ENCODE measurements around the gene BAG5. TPM values are rescaled to one million over a fixed set of nuclear protein-coding genes. Genes with fewer than 3 reads are reported as not detected.

Gene BAG5
- total and polyA plus RNA-seq, 2 of the 8 experiments (the other 6 are each of a cell fraction or from before 2014, with no cell fraction given) = 7.4 to 29.5 TPM

- Histone ChIP-seq H2BK120ac (replicated peaks; ENCODE audit: low read depth, low read length) (no peak overlapping the region), H3K27ac (ENCODE audit: low read depth, low read length) (no peak overlapping the region), H2BK12ac (ENCODE audit: low read depth, low read length) (no peak overlapping the region), H3K27me3 (replicated peaks in 1 of 4; ENCODE audit: control insufficient read depth in 3 of 4, extremely low read depth in 1 of 4, insufficient read depth in 3 of 4, low read length in 3 of 4) (no peaks in the 10 kb centered on the region), H3K9ac (replicated peaks in 1 of 4; ENCODE audit: extremely low read depth in 1 of 4, low read depth in 3 of 4, low read length in 3 of 4) (no peak overlapping the region), H3K14ac (ENCODE audit: insufficient read length) (no peak overlapping the region), H3K18ac (ENCODE audit: extremely low read depth, low read length) (no peak overlapping the region), H3K4me1 (replicated peaks in 1 of 4; ENCODE audit: control insufficient read depth in 3 of 4, insufficient read depth in 4 of 4, low read length in 3 of 4) (peaks cover 0 to 6% (median 0%) of the 10 kb centered on the region in 4 experiments; a peak in 3 of 7 replicates), H4K5ac (ENCODE audit: insufficient read length, low read depth, low read length) (no peak overlapping the region), H3K79me1 (ENCODE audit: low read depth, low read length) (no peaks in the 10 kb centered on the region), H2AFZ (ENCODE audit: low read length) (no peak overlapping the region), H3K56ac (replicated peaks; ENCODE audit: insufficient read length, low read depth, low read length) (no peak overlapping the region), H3K23me2 (ENCODE audit: low read depth, low read length) (no peaks in the 10 kb centered on the region), H2BK15ac (ENCODE audit: low read length) (no peak overlapping the region), H3K23ac (ENCODE audit: insufficient read length) (no peak overlapping the region), H2AK5ac (ENCODE audit: low read depth, low read length) (no peak overlapping the region), H3K79me2 (ENCODE audit: control insufficient read depth in 1 of 2, insufficient read depth in 2 of 2, low read length in 2 of 2) (no peaks in the 10 kb centered on the region), H3K4me3 (ENCODE audit: extremely low read depth in 1 of 4, insufficient read depth in 2 of 4, low read depth in 3 of 4, low read length in 4 of 4) (no peak overlapping the region), H2BK5ac (ENCODE audit: low read depth, low read length) (no peak overlapping the region; the same call in 1 of the 2 replicates), H3K9me3 (ENCODE audit: insufficient read depth in 2 of 2, low read depth in 1 of 2, low read length in 1 of 2) (no peaks in the 10 kb centered on the region), H4K20me1 (replicated peaks in 1 of 2; ENCODE audit: control insufficient read depth in 1 of 2, insufficient read depth in 2 of 2, low read length in 2 of 2) (no peaks in the 10 kb centered on the region), H3K4me2 (ENCODE audit: insufficient read depth in 1 of 2, low read depth in 2 of 2, low read length in 2 of 2) (no peak overlapping the region), H4K8ac (ENCODE audit: extremely low read depth, insufficient read depth, low read length) (peak overlapping the region; percentile 35; the same call in 1 of the 2 replicates), H3K36me3 (ENCODE audit: control insufficient read depth in 2 of 4, insufficient read depth in 4 of 4, low read length in 3 of 4) (no peaks in the 10 kb centered on the region), H2BK20ac (ENCODE audit: low read length) (no peak overlapping the region), H3K4ac (replicated peaks; ENCODE audit: insufficient read length, low read depth, low read length) (no peak overlapping the region), H4K91ac (replicated peaks; ENCODE audit: insufficient read length, low read length) (no peak overlapping the region)
- WGBS, 2 experiments (ENCODE audit: extremely low coverage in 1 of 2, insufficient coverage in 1 of 2, insufficient read length in 1 of 2, insufficient replicate concordance in 2 of 2, low coverage in 1 of 2, low lambda C conversion rate in 2 of 2, missing lambda C conversion rate in 1 of 2) = 97% methylated on average over 5 of the region's 10 CpGs; no CpG with 5 or more reads in 1 of the 2 experiments
- FAIRE-seq (no peak), DNase-seq (ENCODE audit: low read depth in 1 of 2, low spot score in 2 of 2) (no peak)
- CTCF ChIA-PET (ENCODE audit: partially characterized antibody) = no interaction called here
- POLR2A ChIA-PET (ENCODE audit: partially characterized antibody) = no interaction called here
- TF ChIP-seq HDAC2 (IDR thresholded peaks at IDR 0.05; ENCODE audit: borderline replicate concordance in 1 of 2, low read depth in 2 of 2, low read length in 2 of 2) (no peak), GTF2F1 (IDR thresholded peaks at IDR 0.05; ENCODE audit: borderline replicate concordance, low read depth, low read length) (no peak), SAP30 (IDR thresholded peaks at IDR 0.05; ENCODE audit: insufficient read depth, insufficient replicate concordance, low read length) (no peak), USF2 (IDR thresholded peaks at IDR 0.05; ENCODE audit: low read length) (no peak), ZNF274 (IDR thresholded peaks at IDR 0.05; ENCODE audit: borderline replicate concordance, extremely low read depth, low read length) (no peak), YY1 (IDR thresholded peaks at IDR 0.05; ENCODE audit: low read depth, low read length) (no peak), TEAD4 (IDR thresholded peaks at IDR 0.05; ENCODE audit: low read depth, low read length) (no peak), SIN3A (conservative IDR thresholded peaks at IDR 0.05 in 1 of 2, IDR thresholded peaks at IDR 0.05 in 1 of 2; ENCODE audit: low read depth in 1 of 2, low read length in 2 of 2) (no peak), SP2 (IDR thresholded peaks at IDR 0.05; ENCODE audit: low read length) (no peak), BRCA1 (IDR thresholded peaks at IDR 0.05; ENCODE audit: low read depth, low read length) (no peak), TBP (IDR thresholded peaks at IDR 0.05; ENCODE audit: low read depth, low read length) (no peak)
Measured at GRCh38 chr14:103597623-103598377, 35.3 kb upstream of the BAG5 start.

Data from H1 (cell line).